ENCODE data around the gene ZNF302.

- TF ChIP-seq, protein P1, sequence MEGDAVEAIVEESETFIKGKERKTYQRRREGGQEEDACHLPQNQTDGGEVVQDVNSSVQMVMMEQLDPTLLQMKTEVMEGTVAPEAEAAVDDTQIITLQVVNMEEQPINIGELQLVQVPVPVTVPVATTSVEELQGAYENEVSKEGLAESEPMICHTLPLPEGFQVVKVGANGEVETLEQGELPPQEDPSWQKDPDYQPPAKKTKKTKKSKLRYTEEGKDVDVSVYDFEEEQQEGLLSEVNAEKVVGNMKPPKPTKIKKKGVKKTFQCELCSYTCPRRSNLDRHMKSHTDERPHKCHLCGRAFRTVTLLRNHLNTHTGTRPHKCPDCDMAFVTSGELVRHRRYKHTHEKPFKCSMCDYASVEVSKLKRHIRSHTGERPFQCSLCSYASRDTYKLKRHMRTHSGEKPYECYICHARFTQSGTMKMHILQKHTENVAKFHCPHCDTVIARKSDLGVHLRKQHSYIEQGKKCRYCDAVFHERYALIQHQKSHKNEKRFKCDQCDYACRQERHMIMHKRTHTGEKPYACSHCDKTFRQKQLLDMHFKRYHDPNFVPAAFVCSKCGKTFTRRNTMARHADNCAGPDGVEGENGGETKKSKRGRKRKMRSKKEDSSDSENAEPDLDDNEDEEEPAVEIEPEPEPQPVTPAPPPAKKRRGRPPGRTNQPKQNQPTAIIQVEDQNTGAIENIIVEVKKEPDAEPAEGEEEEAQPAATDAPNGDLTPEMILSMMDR (conservative IDR thresholded peaks at IDR 0.05), result no peak
- TF ChIP-seq EZH2 (IDR thresholded peaks at IDR 0.05; ENCODE audit: low read depth), result no peak
These were observed 5.5 kb upstream of the ZNF302 start for GRCh38 chr19:34671972-34672371.
